Measurements from ENCODE around the gene CEP72. TPM values are rescaled to one million over a fixed set of nuclear protein-coding genes. Genes with fewer than 3 reads are reported as not detected.

CEP72 gene
- total and polyA plus RNA-seq, 8 donors = 5.5 to 13.1 (median 10.7) TPM

DNA sequence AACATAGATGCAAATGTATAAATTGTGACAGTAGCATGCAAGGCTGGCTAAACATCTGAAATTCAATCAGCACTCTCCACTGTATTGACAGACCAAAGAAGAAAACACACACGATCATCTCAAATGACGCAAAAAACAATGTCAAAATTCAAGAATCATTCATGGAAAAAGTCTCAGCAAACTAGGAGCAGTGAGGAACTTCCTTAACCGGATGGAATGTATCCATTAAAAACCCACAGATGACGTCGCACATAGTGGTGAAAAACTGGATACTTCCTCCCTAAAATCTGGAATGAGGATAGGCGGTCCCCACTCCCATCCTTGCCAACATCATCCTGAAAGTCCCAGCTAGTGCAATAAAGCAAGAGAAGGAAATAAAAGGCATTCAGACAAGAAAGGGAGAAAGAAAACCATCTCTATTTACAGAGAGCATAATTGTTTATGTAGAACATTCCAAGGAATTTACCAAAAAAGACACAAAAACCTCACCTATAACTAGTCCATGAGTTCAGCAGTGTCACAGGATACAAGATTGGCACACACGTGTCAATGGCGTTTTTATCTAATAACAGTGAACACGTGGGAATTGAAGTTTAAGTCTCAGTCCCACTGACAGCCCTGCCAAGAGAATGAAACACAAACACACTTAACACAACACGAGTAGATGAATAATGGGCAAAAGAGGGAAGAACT is 14.1 kb upstream of the CEP72 start:
- Histone ChIP-seq H3K4me1 (no peaks in the 10 kb centered on the region), H3K27ac (no peak overlapping the region), H3K36me3 (no peaks in the 10 kb centered on the region), H3K27me3 (peaks cover 0 to 95% of the 10 kb centered on the region in 2 donors), H3K4me3 (no peak overlapping the region), H3K9me3 (no peaks in the 10 kb centered on the region)
- intact Hi-C loops (cut with DNase I) = no loop called here
- no peak for DNase-seq
- no peak for ATAC-seq
- TF ChIP-seq, protein P1, sequence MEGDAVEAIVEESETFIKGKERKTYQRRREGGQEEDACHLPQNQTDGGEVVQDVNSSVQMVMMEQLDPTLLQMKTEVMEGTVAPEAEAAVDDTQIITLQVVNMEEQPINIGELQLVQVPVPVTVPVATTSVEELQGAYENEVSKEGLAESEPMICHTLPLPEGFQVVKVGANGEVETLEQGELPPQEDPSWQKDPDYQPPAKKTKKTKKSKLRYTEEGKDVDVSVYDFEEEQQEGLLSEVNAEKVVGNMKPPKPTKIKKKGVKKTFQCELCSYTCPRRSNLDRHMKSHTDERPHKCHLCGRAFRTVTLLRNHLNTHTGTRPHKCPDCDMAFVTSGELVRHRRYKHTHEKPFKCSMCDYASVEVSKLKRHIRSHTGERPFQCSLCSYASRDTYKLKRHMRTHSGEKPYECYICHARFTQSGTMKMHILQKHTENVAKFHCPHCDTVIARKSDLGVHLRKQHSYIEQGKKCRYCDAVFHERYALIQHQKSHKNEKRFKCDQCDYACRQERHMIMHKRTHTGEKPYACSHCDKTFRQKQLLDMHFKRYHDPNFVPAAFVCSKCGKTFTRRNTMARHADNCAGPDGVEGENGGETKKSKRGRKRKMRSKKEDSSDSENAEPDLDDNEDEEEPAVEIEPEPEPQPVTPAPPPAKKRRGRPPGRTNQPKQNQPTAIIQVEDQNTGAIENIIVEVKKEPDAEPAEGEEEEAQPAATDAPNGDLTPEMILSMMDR (IDR thresholded peaks at IDR 0.05) = no peak

DNA sequence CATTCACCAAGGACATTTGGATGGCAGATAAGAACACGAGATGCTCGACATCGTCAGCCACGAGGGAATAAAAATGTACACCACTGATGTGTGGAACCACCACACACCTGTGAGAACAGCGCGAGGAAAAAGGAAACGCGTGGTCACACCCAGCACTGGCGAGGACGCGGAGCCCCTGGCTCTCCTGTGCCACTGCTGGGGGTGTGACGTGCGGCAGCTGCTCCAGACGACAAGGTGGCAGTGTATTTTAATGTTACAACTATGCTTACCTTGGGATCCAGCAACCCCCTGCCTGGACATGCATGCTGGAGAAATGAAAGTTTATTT is 13.6 kb upstream of the CEP72 start:
- H3K4me1 ChIP-seq = no peaks in the 10 kb centered on the region
- H3K27me3 ChIP-seq = peaks cover 0 to 95% of the 10 kb centered on the region in 2 donors
- TF ChIP-seq, protein P1 (IDR thresholded peaks at IDR 0.05) = no peak
- no peaks in the 10 kb centered on the region for H3K36me3 ChIP-seq
- no peak overlapping the region for H3K27ac ChIP-seq
- DNase-seq = no peak
- H3K4me3 ChIP-seq = no peak overlapping the region
- intact Hi-C loops (cut with DNase I) = no loop called here
- no peaks in the 10 kb centered on the region for H3K9me3 ChIP-seq
- no peak for ATAC-seq

DNA sequence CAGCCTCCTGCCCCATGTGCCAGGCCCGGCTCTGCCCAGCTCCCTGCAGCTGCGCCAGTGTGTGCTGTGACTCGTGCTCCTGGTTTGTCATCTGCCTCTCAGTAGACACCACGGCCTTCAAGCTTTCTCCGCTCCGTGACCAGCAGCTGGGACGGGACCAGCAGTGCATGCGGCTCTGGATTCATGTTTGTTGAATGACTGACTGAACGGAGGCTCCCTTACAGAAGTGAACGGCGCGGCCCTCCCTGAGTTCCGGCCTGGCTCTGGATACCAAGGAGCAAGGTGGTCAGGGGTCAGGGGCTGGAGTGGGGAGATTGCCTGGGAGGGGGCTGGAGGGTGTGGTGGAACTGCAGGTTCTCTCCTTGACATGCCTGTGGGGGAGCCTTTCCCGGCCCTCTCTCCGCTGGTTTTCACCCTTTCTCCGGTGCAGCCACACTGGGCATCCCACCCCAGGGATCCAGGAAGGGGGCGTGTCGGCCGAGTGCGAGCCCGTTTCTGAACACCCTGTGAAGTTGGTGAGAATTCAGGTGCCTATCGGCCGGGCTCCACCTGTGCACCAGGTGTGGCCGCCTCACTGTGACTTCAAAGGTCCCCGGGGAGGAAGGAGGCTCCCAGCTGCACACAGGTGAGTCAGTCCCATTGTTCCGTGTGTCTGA is 11.1 kb upstream of the CEP72 start:
- ATAC-seq = no peak
- peak in 2 of 4 donors; percentile 27 to 69 for DNase-seq
- intact Hi-C loops (cut with DNase I) = no loop called here

GRCh38 chr5:601771-602465 is 10.2 kb upstream of the CEP72 start:
- TF ChIP-seq, protein P1 (IDR thresholded peaks at IDR 0.05) = no peak
- H3K36me3 ChIP-seq = no peaks in the 10 kb centered on the region
- no peaks in the 10 kb centered on the region for H3K9me3 ChIP-seq
- peaks cover 4 to 89% of the 10 kb centered on the region in 2 donors for H3K27me3 ChIP-seq
- ATAC-seq = no peak
- no peaks in the 10 kb centered on the region for H3K4me1 ChIP-seq
- no peak overlapping the region for H3K27ac ChIP-seq
- intact Hi-C loops (cut with DNase I) = no loop called here
- H3K4me3 ChIP-seq = no peak overlapping the region
- peak in 1 of 4 donors; percentile 81 for DNase-seq

More for the DNA sequence above, 11.1 kb upstream of the CEP72 start:
- Histone ChIP-seq H3K27me3 (peaks cover 0 to 89% of the 10 kb centered on the region in 2 donors), H3K4me1 (no peaks in the 10 kb centered on the region), H3K36me3 (no peaks in the 10 kb centered on the region), H3K9me3 (no peaks in the 10 kb centered on the region), H3K4me3 (no peak overlapping the region), H3K27ac (no peak overlapping the region)
- TF ChIP-seq, protein P1 (IDR thresholded peaks at IDR 0.05) = no peak

DNA sequence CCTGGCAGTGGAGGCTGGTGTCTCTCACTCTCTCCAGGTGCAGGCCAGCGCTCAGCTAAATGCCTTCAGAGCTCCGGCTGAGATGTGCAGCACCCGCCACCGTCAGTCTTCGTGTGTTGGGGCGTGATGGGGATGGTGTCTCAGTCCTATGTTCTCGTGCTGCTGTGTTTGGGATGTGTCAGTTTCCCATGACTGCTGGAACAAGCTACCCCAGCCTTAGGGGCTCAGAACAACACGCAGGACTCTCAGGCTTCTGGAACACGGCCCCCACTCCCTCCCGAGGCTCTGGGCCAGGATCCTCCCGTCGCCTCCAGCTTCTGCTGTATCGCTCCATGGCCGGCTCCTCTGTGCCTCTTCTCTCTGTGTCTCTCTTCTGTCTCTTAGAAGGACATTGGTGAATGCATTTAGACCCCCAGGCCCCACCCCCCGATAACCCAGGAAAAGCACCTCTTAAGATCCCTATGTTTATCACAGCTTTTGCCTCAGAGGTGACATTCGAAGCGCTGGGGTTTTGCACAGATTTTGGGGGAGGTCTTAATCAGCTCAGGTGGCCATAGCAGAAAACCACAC is 9.6 kb upstream of the CEP72 start:
- Histone ChIP-seq H3K36me3 (no peaks in the 10 kb centered on the region), H3K9me3 (no peaks in the 10 kb centered on the region), H3K4me3 (no peak overlapping the region), H3K4me1 (no peaks in the 10 kb centered on the region), H3K27me3 (peaks cover 4 to 89% of the 10 kb centered on the region in 2 donors), H3K27ac (no peak overlapping the region)
- DNase-seq (no peak), ATAC-seq (no peak)
- intact Hi-C loops (cut with DNase I) = no loop called here
- TF ChIP-seq, protein P1 (IDR thresholded peaks at IDR 0.05) = no peak

Measured in left lung (tissue), 10 donors.